IMR-90 (cell line): ENCODE data around the gene FTSJ3.

Experiments used
- MAFK ChIP-seq: IDR thresholded peaks from 2 replicates; pipeline ENCODE4 v1.6.1; 2012; ENCODE audit warnings: low read depth, low read length, improper control_type of control experiment
- MAZ ChIP-seq: IDR thresholded peaks from 2 replicates; pipeline ENCODE4 v1.6.1; 2012; ENCODE audit warnings: low read depth, mild to moderate bottlenecking, low read length, improper control_type of control experiment, moderate library complexity, borderline replicate concordance
- MXI1 ChIP-seq: IDR thresholded peaks from 2 replicates; pipeline ENCODE4 v1.6.1; 2012; ENCODE audit warnings: low read depth, mild to moderate bottlenecking, low read length, moderate library complexity, borderline replicate concordance
- POLR2A ChIP-seq: IDR thresholded peaks from 2 replicates; pipeline ENCODE4 v1.6.1; 2012; ENCODE audit warnings: mild to moderate bottlenecking, low read depth, low read length
- RAD21 ChIP-seq: IDR thresholded peaks from 2 replicates; pipeline ENCODE4 v1.6.1; 2012; ENCODE audit warnings: low read length, improper control_type of control experiment
- RFX5 ChIP-seq: IDR thresholded peaks from 2 replicates; pipeline ENCODE4 v1.8.0; 2012; ENCODE audit warnings: low read depth, mild to moderate bottlenecking, low read length, moderate library complexity
- TF ChIP-seq, protein P1 (sequence below): conservative IDR thresholded peaks from 2 replicates; pipeline ENCODE4 v1.5.1; 2012; ENCODE audit warnings: mild to moderate bottlenecking, low read depth, low read length, improper control_type of control experiment

DNA sequence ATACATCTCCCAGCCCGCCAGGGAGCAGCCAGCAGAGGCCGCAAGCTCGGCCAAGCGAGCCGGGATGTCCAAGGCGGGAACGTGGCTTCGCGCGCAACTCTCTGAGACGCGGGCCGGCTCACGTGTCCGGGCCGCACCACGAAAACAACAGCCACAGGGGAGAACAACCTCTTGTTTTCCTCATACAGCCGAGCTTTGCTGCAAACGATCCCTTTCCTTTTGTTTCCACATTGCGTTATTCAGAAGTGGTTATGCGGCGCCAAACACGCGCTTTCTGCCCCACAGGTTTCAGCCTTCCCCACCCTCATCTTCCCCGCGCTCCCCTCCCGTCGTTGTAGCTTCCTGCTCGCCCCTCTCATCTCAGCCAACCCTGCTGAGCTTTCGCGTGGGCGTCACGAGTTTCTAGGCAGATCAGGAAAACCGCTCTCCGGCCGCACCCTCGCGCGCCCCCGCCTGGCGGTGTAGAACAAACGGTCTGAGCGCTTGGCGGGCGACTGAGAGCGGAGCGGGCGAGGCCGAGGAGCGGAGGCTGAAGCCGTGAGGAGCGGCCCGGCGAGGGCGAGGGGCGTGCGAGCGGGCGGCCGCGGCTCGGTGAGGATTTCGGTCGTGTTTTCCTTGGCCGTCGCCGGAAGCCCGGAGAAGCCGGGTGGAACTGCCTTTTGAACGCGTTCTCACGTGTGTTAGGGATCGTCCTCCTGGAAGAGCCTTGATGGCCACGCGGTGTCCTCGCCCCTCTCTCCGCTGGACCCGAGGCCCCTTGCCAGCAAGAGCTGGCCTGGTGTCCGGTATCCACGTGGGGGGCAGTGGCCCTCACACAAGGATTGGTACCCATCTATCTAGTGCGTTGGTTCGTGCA, 21.6 kb upstream of the FTSJ3 start:
- TF ChIP-seq RFX5 (peak; percentile 97), MAFK (no peak), POLR2A (no peak), RAD21 (no peak), MAZ (no peak; the same call in 1 of the 2 replicates), MXI1 (no peak)
- TF ChIP-seq, protein P1, sequence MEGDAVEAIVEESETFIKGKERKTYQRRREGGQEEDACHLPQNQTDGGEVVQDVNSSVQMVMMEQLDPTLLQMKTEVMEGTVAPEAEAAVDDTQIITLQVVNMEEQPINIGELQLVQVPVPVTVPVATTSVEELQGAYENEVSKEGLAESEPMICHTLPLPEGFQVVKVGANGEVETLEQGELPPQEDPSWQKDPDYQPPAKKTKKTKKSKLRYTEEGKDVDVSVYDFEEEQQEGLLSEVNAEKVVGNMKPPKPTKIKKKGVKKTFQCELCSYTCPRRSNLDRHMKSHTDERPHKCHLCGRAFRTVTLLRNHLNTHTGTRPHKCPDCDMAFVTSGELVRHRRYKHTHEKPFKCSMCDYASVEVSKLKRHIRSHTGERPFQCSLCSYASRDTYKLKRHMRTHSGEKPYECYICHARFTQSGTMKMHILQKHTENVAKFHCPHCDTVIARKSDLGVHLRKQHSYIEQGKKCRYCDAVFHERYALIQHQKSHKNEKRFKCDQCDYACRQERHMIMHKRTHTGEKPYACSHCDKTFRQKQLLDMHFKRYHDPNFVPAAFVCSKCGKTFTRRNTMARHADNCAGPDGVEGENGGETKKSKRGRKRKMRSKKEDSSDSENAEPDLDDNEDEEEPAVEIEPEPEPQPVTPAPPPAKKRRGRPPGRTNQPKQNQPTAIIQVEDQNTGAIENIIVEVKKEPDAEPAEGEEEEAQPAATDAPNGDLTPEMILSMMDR = peak; percentile 60
